ENCODE data around the gene KCNMB2.

DNA sequence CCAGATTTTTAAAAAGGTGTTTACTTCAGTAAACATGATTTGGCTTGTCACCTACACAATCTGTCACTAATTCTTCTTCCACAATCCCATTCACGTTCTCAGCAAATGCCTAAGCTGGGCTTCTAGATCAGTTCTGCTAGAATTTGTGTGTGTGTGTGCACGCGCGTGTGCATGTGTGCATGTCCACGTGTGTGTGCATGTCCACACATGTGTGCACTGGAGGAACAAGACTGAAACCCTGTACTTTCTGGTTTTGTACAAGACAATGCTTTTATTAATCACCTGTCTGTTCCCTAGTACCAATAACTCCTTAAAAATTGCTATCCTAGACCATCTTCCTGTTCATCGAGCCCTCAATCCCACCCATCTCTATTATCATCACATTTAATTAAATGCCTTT lies 229.2 kb downstream of the KCNMB2 start:
- TF ChIP-seq, protein P1, sequence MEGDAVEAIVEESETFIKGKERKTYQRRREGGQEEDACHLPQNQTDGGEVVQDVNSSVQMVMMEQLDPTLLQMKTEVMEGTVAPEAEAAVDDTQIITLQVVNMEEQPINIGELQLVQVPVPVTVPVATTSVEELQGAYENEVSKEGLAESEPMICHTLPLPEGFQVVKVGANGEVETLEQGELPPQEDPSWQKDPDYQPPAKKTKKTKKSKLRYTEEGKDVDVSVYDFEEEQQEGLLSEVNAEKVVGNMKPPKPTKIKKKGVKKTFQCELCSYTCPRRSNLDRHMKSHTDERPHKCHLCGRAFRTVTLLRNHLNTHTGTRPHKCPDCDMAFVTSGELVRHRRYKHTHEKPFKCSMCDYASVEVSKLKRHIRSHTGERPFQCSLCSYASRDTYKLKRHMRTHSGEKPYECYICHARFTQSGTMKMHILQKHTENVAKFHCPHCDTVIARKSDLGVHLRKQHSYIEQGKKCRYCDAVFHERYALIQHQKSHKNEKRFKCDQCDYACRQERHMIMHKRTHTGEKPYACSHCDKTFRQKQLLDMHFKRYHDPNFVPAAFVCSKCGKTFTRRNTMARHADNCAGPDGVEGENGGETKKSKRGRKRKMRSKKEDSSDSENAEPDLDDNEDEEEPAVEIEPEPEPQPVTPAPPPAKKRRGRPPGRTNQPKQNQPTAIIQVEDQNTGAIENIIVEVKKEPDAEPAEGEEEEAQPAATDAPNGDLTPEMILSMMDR (IDR thresholded peaks at IDR 0.05; ENCODE audit: low read depth, low read length) = no peak
- no peak for TF ChIP-seq EZH2phosphoT487 (IDR thresholded peaks at IDR 0.05; ENCODE audit: low read depth)

Measured in OCI-LY3 (cell line).